GM10266 (cell line): ENCODE results near the gene HCAR1.
"Not testable (repeated sequence)": the region's sequence is repeated elsewhere in the genome, so short reads cannot be mapped to it uniquely, and the experiment has no call there.

Experiments
- DNase-seq: peaks from one replicate; pipeline ENCODE4 v3.0.0; 2012; ENCODE audit errors: extremely low spot score
- CTCF ChIP-seq: IDR thresholded peaks from 2 replicates; pipeline ENCODE4 v1.5.1; 2012; ENCODE audit warnings: mild to moderate bottlenecking, low read depth; ENCODE audit not compliant: control insufficient read depth, insufficient read depth; ENCODE audit errors: missing control alignments

The HCAR1 gene

GRCh38 chr12:122732170-122732569 is 1.5 kb upstream of the HCAR1 start:
- no peak for TF ChIP-seq CTCF
- DNase-seq = no peak

- DNase-seq = no peak
- TF ChIP-seq CTCF = no peak
These were observed 945 bp downstream of the HCAR1 start for GRCh38 chr12:122729583-122730214.

GRCh38 chr12:122726080-122726558 is 4.5 kb downstream of the HCAR1 start:
- TF ChIP-seq CTCF = no peak
- no peak for DNase-seq

GRCh38 chr12:122725452-122726079 is 5.1 kb downstream of the HCAR1 start:
- TF ChIP-seq CTCF = no peak
- DNase-seq = no peak

GRCh38 chr12:122724641-122725243 is 5.9 kb downstream of the HCAR1 start:
- no peak for DNase-seq
- TF ChIP-seq CTCF = no peak

- TF ChIP-seq CTCF = no peak
- DNase-seq = no peak
These were observed 8.3 kb downstream of the HCAR1 start for GRCh38 chr12:122722387-122722786.

- peak; percentile 29 for DNase-seq
These were observed 9.5 kb downstream of the HCAR1 start for GRCh38 chr12:122721057-122721545.

GRCh38 chr12:122716658-122717057 is 14.0 kb downstream of the HCAR1 start, which contains the start of gene HCAR3:
Gene HCAR3, minus strand, starts transcription at chr12:122716811. Its CDS starts 74 bp downstream, at chr12:122716737.
- DNase-seq = not testable (repeated sequence)

More at GRCh38 chr12:122721057-122721545, 9.5 kb downstream of the HCAR1 start:
- TF ChIP-seq CTCF = no peak

GRCh38 chr12:122715211-122715610 is 15.4 kb downstream of the HCAR1 start:
- DNase-seq = not testable (repeated sequence)

- not testable (repeated sequence) for DNase-seq
These were observed 17.0 kb downstream of the HCAR1 start for GRCh38 chr12:122713491-122714188.
